Testis (tissue), 3 donors: Measurements from ENCODE around the gene SWSAP1. TPM values are rescaled to one million over a fixed set of nuclear protein-coding genes. Genes with fewer than 3 reads are reported as not detected.

Experiments
- DNase-seq: peaks from one replicate; pipeline ENCODE4 v3.0.0-alpha.2; 2019
- H3K27ac ChIP-seq, 2 donors: fragments of 200-600 bp; sonication (generic); one replicate each; pipeline ENCODE4 v1.5.1; 2019
- H3K27me3 ChIP-seq: fragments of 200-600 bp; sonication (generic); one replicate; pipeline ENCODE4 v1.5.1; 2019
- H3K36me3 ChIP-seq: fragments of 200-600 bp; sonication (generic); one replicate; pipeline ENCODE4 v1.5.1; 2017; ENCODE audit warnings: low read depth; ENCODE audit errors: missing control alignments
- H3K4me1 ChIP-seq: fragments of 200-600 bp; sonication (generic); one replicate; pipeline ENCODE4 v1.5.1; 2019
- H3K4me3 ChIP-seq, 2 donors: fragments of 200-600 bp; sonication (generic); one replicate each; pipeline ENCODE4 v1.5.1; 2017 to 2019
- H3K9me3 ChIP-seq: fragments of 200-600 bp; sonication (generic); one replicate; pipeline ENCODE4 v1.5.1; 2017
- CTCF ChIP-seq, 3 experiments: fragments of 450-650 bp in 2 of 3; fragments of 200-600 bp in 1 of 3; sonication (generic) in 1 of 3; IDR thresholded peaks; one replicate each; pipeline ENCODE4 v1.5.1; 2016 to 2019; ENCODE audit warnings: antibody characterized with exemption in 3 of 3, mild to moderate bottlenecking in 2 of 3, moderate library complexity in 1 of 3
- POLR2A ChIP-seq: fragments of 450-650 bp; IDR thresholded peaks from one replicate; pipeline ENCODE4 v1.6.1; 2017; ENCODE audit warnings: antibody characterized with exemption, mild to moderate bottlenecking, moderate library complexity
- WGBS, 2 donors: methylation state at CpG; one replicate each; pipeline ENCODE4 v1.1.5; 2018; 5-methylcytosine and 5-hydroxymethylcytosine counted together
- intact Hi-C: fragments of 100-400 bp; cut with DNase I; formaldehyde crosslinking; loops from one replicate; pipeline ENCODE4 v1.15.1; 2023; ENCODE audit warnings: low total_unique reads
- polyA plus RNA-seq: library from polyadenylated mRNA; stranded (reverse); fragments of 350-450 nt; fragmentation: Illumina TruSeq; extraction: RNeasy Lipid Tissue Mini Kit (QIAGEN cat#74804); gene quantifications from one replicate; pipeline ENCODE4 v1.2.3, GENCODE V29; 2014; ENCODE audit warnings: low read depth, low replicate concordance; ENCODE audit not compliant: insufficient read depth
- total RNA-seq, 2 donors: library from RNA; depleted of rRNA; stranded (reverse); fragments of >200 nt; gene quantifications; one replicate each; pipeline ENCODE4 v1.2.3, GENCODE V29; 2016

The SWSAP1 gene
- total and polyA plus RNA-seq, 3 donors from 2014 or later: 4.9 to 7.0 (median 6.5) TPM

DNA sequence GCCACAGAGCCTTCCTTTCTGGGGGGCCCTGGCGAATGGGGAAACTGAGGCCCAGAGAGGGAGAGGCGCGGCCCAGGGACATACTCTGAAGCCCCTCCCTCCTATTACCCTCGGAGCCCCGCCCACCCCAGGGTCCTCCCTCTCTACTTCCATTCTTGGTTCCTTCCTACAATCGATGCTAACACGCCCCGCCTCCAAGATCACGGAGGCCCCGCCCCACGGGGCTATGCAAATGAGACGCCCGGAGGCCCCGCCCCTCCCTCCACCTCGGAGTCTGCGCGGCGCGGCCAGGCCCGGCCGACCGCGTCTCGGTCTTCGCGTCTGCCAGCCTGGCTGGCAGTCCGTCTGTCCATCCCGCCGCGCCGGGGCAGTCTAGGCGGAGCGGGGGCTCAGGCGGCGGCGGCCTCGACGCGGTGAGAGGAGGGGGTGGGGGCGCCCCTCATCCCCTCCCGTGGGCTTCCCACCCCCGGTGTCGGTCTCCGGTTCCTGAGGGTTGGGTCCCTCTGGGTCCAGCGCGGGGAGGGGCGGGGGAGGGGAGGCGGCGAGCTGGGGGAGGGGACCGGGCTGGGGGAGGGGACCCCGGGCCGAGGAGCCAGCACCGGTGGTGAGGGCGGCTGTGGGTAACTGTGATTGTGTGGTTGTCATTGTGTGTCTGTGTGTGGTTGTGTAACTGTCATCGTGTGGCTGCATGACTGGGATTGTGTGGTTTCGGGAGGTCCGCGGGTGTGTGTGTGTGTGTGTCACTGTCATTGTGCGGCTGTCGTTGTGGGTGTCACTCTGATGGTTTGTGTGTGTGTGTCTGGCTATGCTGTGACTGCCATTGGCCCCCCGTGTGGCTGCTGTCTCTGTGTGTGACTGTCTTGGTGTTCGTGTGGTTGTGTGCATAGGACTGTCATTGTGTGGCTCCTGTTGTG is 19.0 kb upstream of the SWSAP1 start, which contains the start of gene PLPPR2:
Gene PLPPR2 (plus strand): TSS at position 273 of the 914 bp plus-strand sequence. CDS start 2,242 bp downstream, outside the sequence.
- peak within 1 kb of the TSS; percentile 59 to 72 for H3K27ac ChIP-seq
- peak within 1 kb of the TSS; percentile 79 to 80 for H3K4me3 ChIP-seq
- peaks cover 7% of the 10 kb centered on the region for H3K4me1 ChIP-seq
- H3K27me3 ChIP-seq: no peaks in the 10 kb centered on the region
- TF ChIP-seq POLR2A (no peak), CTCF (IDR thresholded peaks at IDR 0.05) (no peak)
- intact Hi-C loops: no loop called here
- peak; percentile 95 for DNase-seq
- H3K9me3 ChIP-seq: no peaks in the 10 kb centered on the region
- WGBS, 2 donors: 5 to 9% methylated on average over 24 to 38 of the region's 62 CpGs
- no peaks in the 10 kb centered on the region for H3K36me3 ChIP-seq

DNA sequence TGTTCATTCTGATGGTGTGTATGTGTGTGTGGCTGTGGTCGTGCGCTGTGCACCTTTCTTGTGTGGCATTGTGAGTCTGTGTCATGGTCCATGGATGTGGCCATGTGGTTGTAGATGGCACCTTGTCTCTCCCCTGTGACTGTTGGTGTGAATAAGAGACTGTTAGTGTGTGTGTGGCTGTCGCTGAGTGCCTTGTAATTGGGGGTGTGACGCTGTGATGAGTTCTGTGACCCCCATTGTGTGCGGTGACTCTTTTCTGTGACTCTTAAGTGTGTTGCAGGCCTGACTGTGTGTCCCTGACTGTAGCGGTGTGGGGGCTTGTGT is 18.4 kb upstream of the SWSAP1 start:
- H3K27me3 ChIP-seq: no peaks in the 10 kb centered on the region
- H3K4me1 ChIP-seq: peaks cover 7% of the 10 kb centered on the region
- no peak for DNase-seq
- intact Hi-C loops: no loop called here
- H3K27ac ChIP-seq: no peak overlapping the region
- H3K36me3 ChIP-seq: no peaks in the 10 kb centered on the region
- TF ChIP-seq CTCF (IDR thresholded peaks at IDR 0.05): no peak
- no peak for TF ChIP-seq POLR2A
- H3K4me3 ChIP-seq: peak overlapping the region; percentile 79 to 80
- H3K9me3 ChIP-seq: no peaks in the 10 kb centered on the region
- WGBS, 2 donors: 81 to 94% methylated on average over 6 of the region's 6 CpGs

DNA sequence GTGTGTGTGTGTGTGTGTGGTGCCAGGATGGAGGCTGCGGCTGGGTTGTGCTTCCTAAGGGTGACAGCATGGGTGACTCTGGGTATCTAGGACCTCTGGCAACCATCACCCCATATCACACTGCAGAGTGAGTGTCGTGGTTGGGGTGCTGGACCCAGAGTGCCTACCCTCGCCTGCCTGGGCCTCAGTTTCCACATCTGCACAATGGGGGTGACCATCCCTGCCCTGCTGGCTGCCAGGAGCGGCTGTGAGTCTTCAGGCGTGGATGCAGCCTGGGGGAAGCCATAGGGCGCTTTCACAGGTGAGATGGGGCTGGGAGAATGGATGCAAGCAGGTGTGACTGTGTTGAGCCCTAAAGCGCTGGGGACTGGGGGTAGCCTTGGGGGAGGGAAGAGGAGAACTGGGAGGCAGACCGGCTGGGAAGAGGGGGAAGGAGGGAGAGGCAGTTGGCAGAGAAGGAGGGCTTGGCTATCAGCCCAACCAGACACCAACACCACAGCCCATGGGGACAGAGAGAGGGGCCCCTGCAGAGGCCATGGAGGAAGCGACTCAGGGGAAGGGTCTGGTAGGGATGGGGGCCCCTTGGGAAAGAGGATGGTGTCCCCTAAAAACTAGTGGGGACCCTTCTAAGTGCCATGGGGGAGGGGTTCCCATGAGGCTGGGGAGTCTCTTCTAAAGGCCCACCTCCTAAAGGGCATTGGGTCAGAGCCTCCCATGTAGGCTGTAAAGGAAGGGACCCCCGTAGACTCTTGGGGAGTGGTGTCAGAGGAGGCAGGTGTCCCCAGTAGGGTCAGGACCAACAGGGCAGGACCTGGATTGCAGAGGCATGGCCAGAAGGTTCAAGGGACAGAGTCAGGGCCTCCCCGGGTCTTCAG is 17.6 kb upstream of the SWSAP1 start:
- intact Hi-C loops: no loop called here
- H3K4me1 ChIP-seq: peaks cover 7% of the 10 kb centered on the region
- no peak overlapping the region for H3K27ac ChIP-seq
- H3K9me3 ChIP-seq: no peaks in the 10 kb centered on the region
- no peaks in the 10 kb centered on the region for H3K27me3 ChIP-seq
- H3K4me3 ChIP-seq: no peak overlapping the region
- TF ChIP-seq POLR2A (no peak), CTCF (IDR thresholded peaks at IDR 0.05) (no peak)
- 82 to 86% methylated on average over 9 to 11 of the region's 11 CpGs for WGBS, 2 donors
- no peak for DNase-seq
- H3K36me3 ChIP-seq: no peaks in the 10 kb centered on the region

DNA sequence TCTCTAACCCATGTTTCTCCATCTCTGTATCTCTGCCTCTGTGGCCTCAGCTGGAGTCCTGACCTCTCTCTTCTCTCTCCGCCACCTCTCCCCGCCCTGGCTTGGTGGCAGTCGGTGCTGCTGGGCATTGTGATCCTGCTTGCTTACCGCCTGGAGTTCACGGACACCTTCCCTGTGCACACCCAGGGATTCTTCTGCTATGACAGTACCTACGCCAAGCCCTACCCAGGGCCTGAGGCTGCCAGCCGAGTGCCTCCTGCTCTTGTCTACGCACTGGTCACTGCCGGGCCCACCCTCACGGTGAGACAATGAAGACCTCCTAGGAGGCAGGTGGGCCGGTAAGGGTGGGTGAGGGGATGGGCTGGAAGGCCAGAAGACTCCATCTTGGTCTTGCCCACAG is 15.0 kb upstream of the SWSAP1 start:
- DNase-seq: no peak
- TF ChIP-seq POLR2A (no peak), CTCF (IDR thresholded peaks at IDR 0.05) (no peak)
- intact Hi-C loops: no loop called here
- Histone ChIP-seq H3K4me1 (peaks cover 7% of the 10 kb centered on the region), H3K27ac (no peak overlapping the region), H3K36me3 (no peaks in the 10 kb centered on the region), H3K9me3 (no peaks in the 10 kb centered on the region), H3K27me3 (no peaks in the 10 kb centered on the region), H3K4me3 (no peak overlapping the region)
- WGBS, 2 donors: 90 to 92% methylated on average over 11 of the region's 11 CpGs
